PC-3 (cell line): ENCODE results near the gene NUTM1. TPM values are rescaled to one million over a fixed set of nuclear protein-coding genes. Genes with fewer than 3 reads are reported as not detected.

Source experiments
- ATAC-seq: fragments of 200-7000 bp; cut with Tn5 transposase; 2 replicates; pipeline ENCODE4 v1.9.1; 2020; ENCODE audit warnings: mild to moderate bottlenecking, moderate library complexity
- BruUV-seq: library from RNA; stranded (reverse); fragments of 400-500 nt; replicated peaks from 2 replicates; lab custom pipeline; 2021; lab: Mats Ljungman, UMichigan
- CTCF ChIA-PET: fragments of 300-600 bp; sonication (Branson Sonifier 250); formaldehyde crosslinking; loops from one replicate; lab custom pipeline; 2022; ENCODE audit warnings: antibody characterized with exemption; lab: Charles Lee
- POLR2A ChIA-PET: fragments of 300-600 bp; sonication (Branson Sonifier 250); formaldehyde crosslinking; loops from one replicate; lab custom pipeline; 2022; ENCODE audit warnings: antibody characterized with exemption; ENCODE audit not compliant: unreplicated experiment; lab: Charles Lee
- DNase-seq: peaks from one replicate; pipeline ENCODE4 v3.0.0-alpha.2; 2015
- H2AFZ ChIP-seq: fragments of 300-600 bp; sonication (generic); 2 replicates; pipeline ENCODE4 v1.6.0; 2016; ENCODE audit warnings: antibody characterized with exemption, low read length
- H3F3A ChIP-seq: fragments of 300-600 bp; sonication (generic); one replicate; pipeline ENCODE4 v1.6.0; 2017; ENCODE audit warnings: antibody characterized with exemption, low read length, control low read depth, mild to moderate bottlenecking; ENCODE audit not compliant: unreplicated experiment
- H3K27ac ChIP-seq: fragments of 300-600 bp; sonication (generic); 2 replicates; pipeline ENCODE4 v1.5.1; 2016; ENCODE audit warnings: mild to moderate bottlenecking, low read length
- H3K27me3 ChIP-seq: fragments of 300-600 bp; sonication (generic); 2 replicates; pipeline ENCODE4 v1.6.1; 2016; ENCODE audit warnings: low read length, mixed read lengths
- H3K36me3 ChIP-seq: fragments of 300-600 bp; sonication (generic); 2 replicates; pipeline ENCODE4 v1.6.1; 2016; ENCODE audit warnings: low read depth, mixed run types, low read length, mixed read lengths
- H3K4me1 ChIP-seq: fragments of 300-600 bp; sonication (generic); 2 replicates; pipeline ENCODE4 v1.5.1; 2016; ENCODE audit warnings: low read length; ENCODE audit not compliant: insufficient read depth
- H3K4me2 ChIP-seq: fragments of 300-600 bp; sonication (generic); 2 replicates; pipeline ENCODE4 v1.6.0; 2016; ENCODE audit warnings: low read length
- H3K4me3 ChIP-seq: fragments of 300-600 bp; sonication (generic); 2 replicates; pipeline ENCODE4 v1.5.1; 2016; ENCODE audit warnings: mild to moderate bottlenecking, low read length, mixed read lengths
- H3K79me2 ChIP-seq: fragments of 300-600 bp; sonication (generic); 2 replicates; pipeline ENCODE4 v1.6.1; 2017; ENCODE audit warnings: low read length, mixed read lengths
- H3K9ac ChIP-seq: fragments of 300-600 bp; sonication (generic); 2 replicates; pipeline ENCODE4 v1.6.0; 2016; ENCODE audit warnings: mild to moderate bottlenecking, low read length
- H3K9me2 ChIP-seq: fragments of 300-600 bp; sonication (generic); replicated peaks from 2 replicates; pipeline ENCODE4 v1.6.1; 2016; ENCODE audit warnings: mixed run types, low read length, mixed read lengths
- H3K9me3 ChIP-seq: fragments of 300-600 bp; sonication (generic); 2 replicates; pipeline ENCODE4 v1.6.1; 2016; ENCODE audit warnings: low read length, mixed read lengths
- H4K20me1 ChIP-seq: fragments of 300-600 bp; sonication (generic); 2 replicates; pipeline ENCODE4 v1.6.1; 2016; ENCODE audit warnings: low read length, mixed read lengths
- CTCF ChIP-seq: fragments of 300-600 bp; sonication (generic); conservative IDR thresholded peaks from 2 replicates; pipeline ENCODE4 v1.5.1; 2017; ENCODE audit warnings: antibody characterized with exemption, low read depth, mild to moderate bottlenecking, low read length
- EZH2 ChIP-seq: fragments of 300-600 bp; sonication (generic); IDR thresholded peaks from one replicate; pipeline ENCODE4 v1.6.1; 2017; ENCODE audit warnings: antibody characterized with exemption, mild to moderate bottlenecking, low read length; ENCODE audit not compliant: unreplicated experiment
- EZH2phosphoT487 ChIP-seq: fragments of 300-600 bp; sonication (generic); IDR thresholded peaks from 2 replicates; pipeline ENCODE4 v1.6.1; 2018; ENCODE audit warnings: mild to moderate bottlenecking, antibody characterized with exemption, low read length, borderline replicate concordance
- intact Hi-C: fragments of 100-400 bp; cut with micrococcal nuclease; formaldehyde crosslinking; loops from 2 replicates; pipeline ENCODE4 v1.9.0; 2023
- total RNA-seq: library from RNA; depleted of rRNA; stranded (reverse); fragments of >200 nt; gene quantifications from 2 replicates; pipeline ENCODE4 v1.2.3, GENCODE V29; 2014

The NUTM1 gene
- total RNA-seq, 1 experiment from 2014 or later = 0.04 TPM

GRCh38 chr15:34301058-34301457 is 42.1 kb upstream of the NUTM1 start:
- CTCF ChIA-PET = no interaction called here

GRCh38 chr15:34304613-34305012 is 38.5 kb upstream of the NUTM1 start:
- Histone ChIP-seq H4K20me1 (no peaks in the 10 kb centered on the region), H3K4me1 (peaks cover 12% of the 10 kb centered on the region), H3K9me3 (no peaks in the 10 kb centered on the region), H3K27ac (no peak overlapping the region), H3K9ac (no peak overlapping the region), H3K27me3 (no peaks in the 10 kb centered on the region), H3K79me2 (no peaks in the 10 kb centered on the region), H3F3A (no peaks in the 10 kb centered on the region), H3K9me2 (no peaks in the 10 kb centered on the region), H2AFZ (no peak overlapping the region), H3K4me3 (no peak overlapping the region), H3K4me2 (no peak overlapping the region), H3K36me3 (no peaks in the 10 kb centered on the region)
- no peak for TF ChIP-seq EZH2phosphoT487
- TF ChIP-seq CTCF = no peak
- TF ChIP-seq EZH2 = no peak
- DNase-seq = peak; percentile 9
- ChIA-PET CTCF (no interaction called here), POLR2A (no interaction called here)
- ATAC-seq = peak; percentile 37; the same call in 1 of the 2 replicates
- intact Hi-C loops = no loop called here
- BruUV-seq = no TSS peak

More at GRCh38 chr15:34301058-34301457, 42.1 kb upstream of the NUTM1 start:
- TF ChIP-seq EZH2 (no peak), CTCF (no peak), EZH2phosphoT487 (no peak)
- Histone ChIP-seq H3K4me3 (no peak overlapping the region), H3K4me2 (peak overlapping the region; percentile 9), H3K4me1 (peaks cover 30% of the 10 kb centered on the region), H2AFZ (no peak overlapping the region), H3K9me3 (no peaks in the 10 kb centered on the region), H3K9ac (no peak overlapping the region), H3K36me3 (no peaks in the 10 kb centered on the region), H3F3A (no peaks in the 10 kb centered on the region), H3K27me3 (no peaks in the 10 kb centered on the region), H3K9me2 (no peaks in the 10 kb centered on the region), H3K79me2 (peaks cover 6% of the 10 kb centered on the region), H4K20me1 (no peaks in the 10 kb centered on the region), H3K27ac (peak overlapping the region; percentile 26; the same call in 1 of the 2 replicates)
- DNase-seq (peak; percentile 59), ATAC-seq (no peak)
- BruUV-seq = no TSS peak
- POLR2A ChIA-PET = interaction anchor here (0.6 kb wide), 1 partner anchor 17 kb away, joined by 9 read pairs; no protein-coding TSS in a partner anchor
- intact Hi-C loops = no loop called here

GRCh38 chr15:34311563-34311962 is 31.6 kb upstream of the NUTM1 start:
- Histone ChIP-seq H3K4me3 (no peak overlapping the region), H4K20me1 (no peaks in the 10 kb centered on the region), H3F3A (no peaks in the 10 kb centered on the region), H3K79me2 (no peaks in the 10 kb centered on the region), H3K9ac (no peak overlapping the region), H3K27ac (no peak overlapping the region), H3K4me1 (peaks cover 6% of the 10 kb centered on the region; the same call in 1 of the 2 replicates), H2AFZ (no peak overlapping the region), H3K4me2 (no peak overlapping the region), H3K36me3 (no peaks in the 10 kb centered on the region; the same call in 1 of the 2 replicates), H3K27me3 (no peaks in the 10 kb centered on the region), H3K9me2 (no peaks in the 10 kb centered on the region), H3K9me3 (no peaks in the 10 kb centered on the region)
- ChIA-PET POLR2A (no interaction called here), CTCF (no interaction called here)
- DNase-seq (no peak), ATAC-seq (no peak)
- BruUV-seq = no TSS peak
- intact Hi-C loops = no loop called here
- TF ChIP-seq EZH2phosphoT487 (no peak), EZH2 (no peak), CTCF (no peak)
